ENCODE measurements around the gene THRSP. TPM values are rescaled to one million over a fixed set of nuclear protein-coding genes. Genes with fewer than 3 reads are reported as not detected.

Gene THRSP
- total RNA-seq, 1 donor, result not detected

DNA sequence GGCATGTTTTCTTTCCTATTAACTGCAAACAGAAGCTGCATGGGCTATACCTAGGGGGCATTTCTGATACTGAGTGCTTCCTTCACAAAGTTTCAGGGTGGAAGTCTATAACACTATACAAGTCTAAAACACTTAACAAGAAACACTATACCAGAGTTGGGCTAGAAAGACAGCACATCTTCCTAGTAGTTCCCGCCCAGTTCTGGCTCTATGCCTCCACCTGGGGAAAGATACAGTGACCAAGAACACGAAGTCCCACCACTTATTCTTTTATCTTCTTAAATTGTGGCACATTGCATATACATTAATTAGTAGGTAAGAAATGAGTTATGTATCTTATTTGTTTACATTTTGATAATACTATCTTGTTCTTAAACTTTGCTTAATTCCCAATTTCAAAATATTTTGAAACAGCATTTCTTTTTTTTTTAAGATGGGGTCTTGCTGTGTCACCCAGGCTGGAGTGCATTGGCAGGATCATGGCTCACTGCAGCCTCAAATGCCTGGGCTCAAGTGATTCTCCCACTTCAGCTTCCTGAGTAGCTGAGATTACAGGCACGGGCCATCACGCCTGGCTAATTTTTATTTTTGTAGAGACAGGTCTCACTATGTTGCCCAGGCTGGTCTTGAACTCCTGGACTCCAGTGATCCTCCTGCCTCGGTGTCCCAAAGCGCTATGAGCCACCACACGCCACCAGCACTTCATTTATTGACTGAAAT lies 34.2 kb downstream of the THRSP start:
- TF ChIP-seq, protein P1, sequence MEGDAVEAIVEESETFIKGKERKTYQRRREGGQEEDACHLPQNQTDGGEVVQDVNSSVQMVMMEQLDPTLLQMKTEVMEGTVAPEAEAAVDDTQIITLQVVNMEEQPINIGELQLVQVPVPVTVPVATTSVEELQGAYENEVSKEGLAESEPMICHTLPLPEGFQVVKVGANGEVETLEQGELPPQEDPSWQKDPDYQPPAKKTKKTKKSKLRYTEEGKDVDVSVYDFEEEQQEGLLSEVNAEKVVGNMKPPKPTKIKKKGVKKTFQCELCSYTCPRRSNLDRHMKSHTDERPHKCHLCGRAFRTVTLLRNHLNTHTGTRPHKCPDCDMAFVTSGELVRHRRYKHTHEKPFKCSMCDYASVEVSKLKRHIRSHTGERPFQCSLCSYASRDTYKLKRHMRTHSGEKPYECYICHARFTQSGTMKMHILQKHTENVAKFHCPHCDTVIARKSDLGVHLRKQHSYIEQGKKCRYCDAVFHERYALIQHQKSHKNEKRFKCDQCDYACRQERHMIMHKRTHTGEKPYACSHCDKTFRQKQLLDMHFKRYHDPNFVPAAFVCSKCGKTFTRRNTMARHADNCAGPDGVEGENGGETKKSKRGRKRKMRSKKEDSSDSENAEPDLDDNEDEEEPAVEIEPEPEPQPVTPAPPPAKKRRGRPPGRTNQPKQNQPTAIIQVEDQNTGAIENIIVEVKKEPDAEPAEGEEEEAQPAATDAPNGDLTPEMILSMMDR (IDR thresholded peaks at IDR 0.05; ENCODE audit: insufficient read depth, low read depth, low read length), result no peak
- DNase-seq (ENCODE audit: low read depth), result no peak
- no peak overlapping the region for H3K4me3 ChIP-seq (ENCODE audit: low read depth, low read length)

DNA sequence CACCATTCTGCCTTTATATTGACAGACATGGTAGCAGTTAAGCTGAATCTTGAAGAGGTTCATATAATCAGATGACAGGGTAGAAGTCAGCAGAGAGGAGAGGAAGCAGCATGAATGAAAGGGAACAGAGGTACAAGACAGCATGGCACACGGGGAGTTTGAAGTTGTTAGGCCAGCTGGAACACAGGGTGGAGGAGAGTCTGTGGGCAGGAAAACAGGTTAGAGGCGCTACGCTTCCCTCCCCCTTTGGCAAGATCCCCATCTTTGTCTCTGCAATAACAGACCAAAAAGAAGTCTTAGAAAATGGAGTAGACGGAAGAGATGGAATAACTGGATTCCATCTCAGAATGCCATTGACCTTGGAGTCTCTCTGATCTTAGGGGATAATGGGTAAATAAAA lies 36.0 kb downstream of the THRSP start:
- DNase-seq (ENCODE audit: low read depth), result no peak
- H3K4me3 ChIP-seq (ENCODE audit: low read depth, low read length), result no peak overlapping the region
- TF ChIP-seq, protein P1 (IDR thresholded peaks at IDR 0.05; ENCODE audit: insufficient read depth, low read depth, low read length), result no peak

DNA sequence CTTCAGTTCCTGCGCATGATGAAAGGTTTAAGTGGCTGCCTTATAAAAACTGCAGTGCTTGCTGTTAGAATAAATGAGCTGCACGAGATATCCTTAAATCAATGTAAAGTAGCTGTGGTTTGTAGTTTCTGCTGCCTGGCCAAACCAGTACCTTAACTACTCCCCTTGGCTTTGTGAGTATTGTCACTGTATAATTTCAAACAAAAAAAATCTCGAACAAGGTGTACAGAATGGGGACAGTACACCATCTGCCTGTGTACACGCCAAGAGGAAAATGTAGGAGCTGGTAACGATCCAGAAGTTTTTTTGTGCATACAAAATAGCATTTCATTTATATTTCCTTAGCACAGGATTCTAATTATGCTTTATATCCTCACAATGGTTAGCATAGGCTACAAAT lies 36.6 kb downstream of the THRSP start:
- no peak for DNase-seq (ENCODE audit: low read depth)
- TF ChIP-seq, protein P1 (IDR thresholded peaks at IDR 0.05; ENCODE audit: insufficient read depth, low read depth, low read length), result no peak
- no peak overlapping the region for H3K4me3 ChIP-seq (ENCODE audit: low read depth, low read length)

DNA sequence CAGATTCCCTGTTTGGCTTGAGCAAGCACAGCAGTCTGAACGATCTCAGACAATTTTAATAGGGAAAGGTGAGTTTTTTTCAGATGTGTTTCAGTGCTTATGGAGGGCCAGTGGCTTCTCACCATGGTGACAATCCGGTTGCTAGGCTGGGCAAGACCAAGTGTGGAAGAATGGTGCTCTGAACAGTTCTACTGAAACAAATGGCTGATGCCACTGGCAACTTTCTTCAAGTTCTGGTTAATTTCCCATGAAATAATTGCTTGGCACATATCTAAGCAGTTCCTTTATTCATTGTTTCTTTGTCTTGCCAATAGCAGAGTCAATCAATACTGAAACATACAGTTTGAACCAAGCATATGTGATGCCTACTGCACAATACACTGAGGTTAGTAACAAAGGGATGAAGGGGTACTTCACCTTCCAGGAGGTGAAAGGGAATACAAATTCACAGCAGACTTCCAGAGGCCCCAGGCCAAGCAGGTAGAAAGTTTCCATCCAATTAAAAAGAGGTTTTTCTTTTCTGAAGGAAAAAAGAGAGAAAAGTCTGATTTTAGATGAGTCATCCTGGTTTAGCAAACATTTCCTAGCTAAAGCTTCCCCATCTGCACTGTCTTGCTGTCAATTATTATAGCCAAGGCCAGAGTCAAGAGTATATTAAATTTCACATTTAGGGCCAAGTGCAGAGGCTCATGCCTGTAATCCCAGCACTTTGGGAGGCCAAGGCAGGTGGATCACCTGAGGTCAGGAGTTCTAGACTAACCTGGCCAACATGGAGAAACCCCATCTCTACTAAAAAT lies 37.2 kb downstream of the THRSP start:
- no peak overlapping the region for H3K4me3 ChIP-seq (ENCODE audit: low read depth, low read length)
- TF ChIP-seq, protein P1 (IDR thresholded peaks at IDR 0.05; ENCODE audit: insufficient read depth, low read depth, low read length), result no peak
- DNase-seq (ENCODE audit: low read depth), result peak; percentile 10

DNA sequence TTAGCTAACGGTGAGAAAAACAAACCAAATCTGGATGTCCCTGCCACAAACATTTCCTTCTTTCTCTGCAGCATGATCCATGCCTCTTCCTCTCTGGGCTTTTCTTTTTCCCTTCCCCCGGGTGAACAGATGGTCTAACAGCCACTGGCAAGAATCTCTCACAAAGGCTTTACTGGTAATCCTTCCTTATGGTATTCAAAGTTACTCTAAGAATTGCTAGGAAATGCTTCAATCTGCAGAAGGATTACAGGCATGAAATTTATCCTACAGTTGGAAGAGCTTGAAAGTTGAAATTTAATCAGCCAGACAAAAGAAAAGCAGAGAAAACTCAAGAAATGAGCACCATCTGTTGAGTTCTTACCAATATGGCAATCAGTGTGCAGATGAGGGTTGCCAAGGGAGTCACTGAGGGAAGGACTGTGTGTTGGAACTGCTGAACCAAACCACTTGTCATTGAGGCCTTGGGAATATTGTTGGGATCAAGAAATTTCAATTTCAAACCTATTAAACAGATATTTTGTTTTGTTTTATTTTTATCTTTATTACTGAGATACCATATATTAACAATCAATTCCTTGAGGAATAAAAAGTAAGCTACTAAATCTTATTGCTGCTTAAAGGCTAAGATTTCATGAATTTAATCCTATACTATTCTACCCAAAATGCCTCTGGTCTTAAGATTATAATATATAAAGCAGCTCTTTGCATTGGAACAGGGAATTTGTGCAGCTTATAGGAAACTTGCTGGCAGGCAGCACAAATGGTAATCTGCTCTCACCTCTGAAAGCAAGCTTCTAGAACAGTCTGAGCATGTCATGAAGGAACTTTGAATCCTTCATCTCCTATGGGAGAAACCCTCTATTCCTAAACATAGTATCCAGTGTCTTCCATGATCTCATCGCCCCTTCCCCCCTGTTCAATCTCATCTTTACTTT lies 45.7 kb downstream of the THRSP start:
- TF ChIP-seq, protein P1 (IDR thresholded peaks at IDR 0.05; ENCODE audit: insufficient read depth, low read depth, low read length), result no peak
- peak; percentile 14 for DNase-seq (ENCODE audit: low read depth)
- H3K4me3 ChIP-seq (ENCODE audit: low read depth, low read length), result no peak overlapping the region

DNA sequence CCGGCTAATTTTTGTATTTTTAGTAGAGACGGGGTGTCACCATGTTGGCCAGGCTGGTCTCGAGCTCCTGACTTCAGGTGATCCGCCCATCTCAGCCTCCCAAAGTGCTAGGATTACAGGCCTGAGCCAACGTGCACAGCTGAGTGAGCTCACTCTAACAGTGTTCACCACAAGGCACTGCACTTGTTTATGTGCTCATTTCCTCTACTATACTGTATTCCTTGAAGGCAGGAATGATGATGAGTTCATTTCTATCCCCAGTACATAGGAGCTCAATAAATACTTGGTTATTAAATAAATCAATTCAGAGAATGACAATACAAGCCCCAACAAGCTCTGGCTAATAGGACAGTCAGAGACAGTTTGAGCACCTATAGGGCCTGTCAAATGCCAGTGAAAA lies 46.7 kb downstream of the THRSP start:
- no peak for DNase-seq (ENCODE audit: low read depth)
- TF ChIP-seq, protein P1 (IDR thresholded peaks at IDR 0.05; ENCODE audit: insufficient read depth, low read depth, low read length), result no peak
- no peak overlapping the region for H3K4me3 ChIP-seq (ENCODE audit: low read depth, low read length)
